CD4-positive, alpha-beta T cell treated with Interleukin-2 at 100 ng/mL for 4 hours (primary cell): Measurements from ENCODE around the gene LIG4.
"Not testable (repeated sequence)": the region's sequence is repeated elsewhere in the genome, so short reads cannot be mapped to it uniquely, and the experiment has no call there.

ENCODE experiments used
- DNase-seq: peaks from one replicate; pipeline ENCODE4 v3.0.0-alpha.2; 2020; ENCODE audit warnings: low spot score

Gene LIG4

GRCh38 chr13:108215436-108215835, at the start of gene LIG4:
Gene LIG4, minus strand, starts transcription at chr13:108215536. Its CDS starts 4,268 bp downstream, at chr13:108211268.
- peak; percentile 92 for DNase-seq

DNA sequence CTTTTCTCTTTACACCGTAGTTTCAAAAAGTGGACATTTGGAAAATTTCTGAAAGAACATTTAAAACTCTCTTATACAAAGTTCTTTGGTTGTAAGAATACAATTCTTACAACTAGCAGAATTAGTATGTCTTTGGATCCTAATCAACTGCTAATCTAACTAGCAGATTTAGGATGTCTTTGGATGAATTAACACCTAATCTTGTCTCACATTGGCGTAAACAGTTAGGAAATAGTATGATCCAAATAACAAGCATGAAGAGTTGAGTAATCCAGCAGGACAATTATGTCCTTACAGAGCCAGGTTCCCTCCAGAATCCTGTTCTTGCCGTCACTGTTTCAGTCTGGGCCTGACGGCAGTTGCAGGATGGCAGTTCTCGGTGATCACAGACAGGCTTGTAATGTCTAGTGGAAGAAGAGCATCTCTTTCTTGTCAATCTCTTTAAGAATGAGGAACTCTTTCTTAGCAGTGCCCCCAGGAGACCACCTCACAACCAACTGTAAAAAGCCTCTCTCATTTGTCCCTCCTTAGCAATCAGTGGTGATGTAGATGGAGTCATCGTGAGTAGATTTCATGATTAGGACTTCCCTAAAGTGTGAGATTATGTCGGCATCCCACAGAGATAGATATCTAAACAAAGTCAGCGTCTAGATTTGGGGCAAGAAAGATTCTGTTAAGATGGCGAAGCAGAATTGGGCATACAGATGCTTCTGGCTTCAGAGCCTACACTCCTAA, 48.5 kb upstream of the LIG4 start:
- DNase-seq = no peak

DNA sequence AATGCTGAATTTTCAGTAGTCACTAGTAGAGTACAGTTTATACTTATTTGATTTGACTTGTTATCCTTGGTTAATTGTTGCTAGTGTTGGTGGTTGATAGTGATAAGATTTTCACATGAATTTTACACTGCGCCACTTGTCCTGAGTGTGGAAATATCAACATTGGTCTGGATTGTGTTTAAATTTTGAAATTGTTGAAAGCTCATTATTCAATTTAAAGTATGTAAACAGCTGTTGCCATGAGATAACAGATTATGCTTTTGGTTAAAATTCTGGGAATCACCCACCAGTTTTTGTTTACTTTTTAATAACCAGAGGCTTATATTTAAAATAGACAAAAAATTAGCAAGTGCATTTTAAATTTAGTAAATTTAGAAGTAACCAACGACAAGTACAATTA, 41.9 kb upstream of the LIG4 start:
- no peak for DNase-seq

DNA sequence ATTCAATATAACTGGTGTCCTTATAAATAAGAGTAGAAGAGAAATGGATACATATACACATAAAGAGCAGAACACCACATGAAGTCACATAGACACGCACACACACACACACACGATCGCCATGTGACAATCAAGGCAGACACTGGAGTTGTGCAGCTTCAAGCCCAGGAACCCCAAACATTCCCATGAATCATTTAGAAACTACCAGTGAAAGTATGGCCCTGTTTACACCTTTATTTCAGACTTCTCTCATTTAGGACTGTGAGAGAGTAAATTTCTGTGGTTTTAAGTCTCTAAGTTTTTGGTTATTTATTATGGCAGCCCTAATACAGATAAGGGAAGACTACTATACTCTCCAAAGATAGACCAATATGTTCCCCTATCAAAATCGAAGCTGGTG, 33.8 kb upstream of the LIG4 start:
- DNase-seq = no peak

- no peak for DNase-seq
These were observed 15.0 kb upstream of the LIG4 start for GRCh38 chr13:108230377-108230776.

GRCh38 chr13:108227651-108228272, 12.4 kb upstream of the LIG4 start:
- peak; percentile 71 for DNase-seq

GRCh38 chr13:108226184-108226583, 10.8 kb upstream of the LIG4 start:
- DNase-seq = no peak

- peak; percentile 17 for DNase-seq
These were observed 10.1 kb upstream of the LIG4 start for GRCh38 chr13:108225440-108225839.

GRCh38 chr13:108223687-108224503, 8.6 kb upstream of the LIG4 start:
- no peak for DNase-seq

DNA sequence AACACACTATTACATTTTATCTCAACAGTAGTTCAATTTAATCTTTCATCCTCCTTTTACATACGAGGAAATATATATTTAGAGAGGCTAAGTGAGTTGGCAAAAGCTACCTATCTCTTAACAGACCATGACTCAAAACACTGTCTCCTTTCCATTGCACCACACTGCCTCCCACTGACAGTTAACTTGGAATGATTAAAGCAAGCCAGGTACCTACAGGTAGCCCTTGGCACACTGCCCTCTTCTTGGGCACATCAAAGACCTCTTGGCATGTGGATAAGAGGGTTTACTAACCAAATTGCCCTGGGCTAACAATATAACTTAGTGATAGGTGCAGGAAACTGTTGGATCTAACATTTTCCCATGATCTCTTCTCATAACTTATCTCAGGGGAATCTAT, 4.7 kb upstream of the LIG4 start:
- peak; percentile 37 for DNase-seq

- peak; percentile 94 for DNase-seq
These were observed 3.0 kb upstream of the LIG4 start, which contains the start of gene ABHD13 for GRCh38 chr13:108218044-108218974. Gene ABHD13, plus strand, starts transcription at chr13:108218392. Its CDS starts 10,827 bp downstream, at chr13:108229219.

DNA sequence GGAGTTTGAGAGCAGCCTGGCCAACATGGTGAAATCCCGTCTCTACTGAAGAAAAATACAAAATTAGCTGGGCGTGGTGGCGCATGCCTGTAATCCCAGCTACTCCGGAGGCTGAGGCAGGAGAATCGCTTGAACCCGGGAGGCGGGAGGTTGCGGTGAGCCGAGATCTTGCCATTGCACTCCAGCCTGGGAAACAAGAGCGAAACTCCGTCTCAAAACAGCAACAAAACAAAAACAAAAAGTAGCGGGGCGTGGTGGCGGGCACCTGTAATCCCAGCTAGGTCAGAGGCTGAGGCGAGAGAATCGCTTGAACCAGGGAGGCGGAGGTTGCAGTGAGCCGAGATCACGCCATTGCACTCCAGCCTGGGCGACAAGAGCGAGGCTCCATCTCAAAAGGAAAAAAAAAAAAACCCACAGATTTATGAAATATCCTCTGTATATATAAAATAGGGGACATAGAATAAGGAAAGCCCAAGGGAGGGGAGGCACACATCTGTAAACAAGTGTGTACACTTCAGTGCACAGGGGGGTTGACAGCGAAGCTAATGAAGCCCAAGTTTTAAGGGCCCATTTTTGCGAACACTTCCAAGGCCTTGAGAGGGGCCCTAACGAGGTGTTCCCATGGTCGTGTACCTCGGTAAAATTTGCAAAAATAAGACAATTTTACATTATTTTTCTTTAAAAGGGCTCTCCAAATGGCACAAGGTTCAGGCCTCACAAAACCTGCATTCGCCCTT, 2.1 kb upstream of the LIG4 start:
- not testable (repeated sequence) for DNase-seq

GRCh38 chr13:108214441-108215271, 680 bp downstream of the LIG4 start:
- peak; percentile 8 for DNase-seq

DNA sequence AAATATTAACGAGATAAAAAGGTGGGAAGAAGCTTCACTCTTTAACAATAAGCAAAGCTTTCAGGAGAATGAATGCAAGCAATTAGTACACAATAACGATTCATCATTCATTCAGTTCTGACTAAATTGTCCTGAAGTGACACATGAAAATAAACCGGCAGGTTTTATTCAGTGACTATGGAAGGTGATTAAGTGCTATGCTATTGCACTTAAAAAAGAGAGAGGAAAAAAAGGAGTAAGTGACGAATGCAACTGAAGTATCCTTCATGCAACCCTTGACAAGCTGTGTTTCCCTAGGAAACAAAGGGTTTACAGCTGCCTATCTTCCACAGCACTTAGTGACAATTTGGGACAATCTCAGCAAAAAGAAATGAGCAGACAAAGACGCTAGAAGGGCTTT, 1.4 kb downstream of the LIG4 start:
- no peak for DNase-seq

- no peak for DNase-seq
These were observed 2.5 kb downstream of the LIG4 start for GRCh38 chr13:108212886-108213285.

DNA sequence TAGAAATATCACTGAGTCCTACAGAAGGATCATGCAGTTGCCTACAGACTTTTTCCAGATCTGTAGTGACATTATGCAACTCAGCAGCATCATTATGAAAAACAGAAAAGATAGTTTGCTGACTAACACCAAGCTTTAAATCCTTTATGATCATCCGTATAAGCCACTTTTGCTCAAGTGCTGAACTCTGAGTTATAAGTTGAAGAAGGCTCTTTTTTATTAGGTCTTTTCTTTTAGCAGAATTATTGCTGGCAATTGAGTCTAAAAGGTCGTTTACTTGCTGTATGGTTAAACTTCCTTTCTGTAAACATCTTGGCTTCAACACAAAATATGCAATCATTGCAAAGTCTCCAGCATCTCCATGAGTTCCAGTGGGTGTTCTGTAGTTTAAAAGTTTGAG, 4.8 kb downstream of the LIG4 start:
- DNase-seq = no peak

DNA sequence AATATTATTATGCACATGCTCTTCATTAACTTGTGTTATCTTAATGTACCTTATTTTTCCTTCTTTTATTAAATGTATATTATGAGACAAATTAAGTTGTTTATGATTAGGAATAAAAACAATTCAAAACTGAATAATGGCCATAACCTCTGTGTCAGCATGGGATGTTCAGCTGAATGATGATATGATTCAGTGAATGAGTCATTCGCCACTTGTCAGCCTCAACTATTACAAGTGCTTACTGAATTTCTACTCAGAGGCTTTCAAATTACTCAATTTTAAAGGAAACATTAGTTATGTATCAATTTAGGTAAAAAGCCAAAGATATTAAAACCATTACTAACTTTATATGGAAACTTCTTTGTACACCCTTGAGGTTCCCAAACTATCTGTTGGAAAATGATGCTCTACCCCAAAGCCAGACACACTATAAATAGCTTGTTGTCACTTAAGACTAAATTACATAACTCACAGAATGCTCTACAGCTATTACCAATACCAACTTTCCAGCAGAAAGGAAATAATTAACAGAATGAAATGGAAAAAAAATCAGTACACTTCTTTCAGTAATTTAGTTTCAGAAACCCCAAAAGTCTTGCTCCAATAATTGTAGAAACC, 14.4 kb downstream of the LIG4 start:
- no peak for DNase-seq

GRCh38 chr13:108195861-108196260, 19.5 kb downstream of the LIG4 start:
- no peak for DNase-seq

- DNase-seq = no peak
These were observed 20.2 kb downstream of the LIG4 start for GRCh38 chr13:108195146-108195545.
